Measurements from ENCODE around the gene PIK3C2G.

Gene PIK3C2G

DNA sequence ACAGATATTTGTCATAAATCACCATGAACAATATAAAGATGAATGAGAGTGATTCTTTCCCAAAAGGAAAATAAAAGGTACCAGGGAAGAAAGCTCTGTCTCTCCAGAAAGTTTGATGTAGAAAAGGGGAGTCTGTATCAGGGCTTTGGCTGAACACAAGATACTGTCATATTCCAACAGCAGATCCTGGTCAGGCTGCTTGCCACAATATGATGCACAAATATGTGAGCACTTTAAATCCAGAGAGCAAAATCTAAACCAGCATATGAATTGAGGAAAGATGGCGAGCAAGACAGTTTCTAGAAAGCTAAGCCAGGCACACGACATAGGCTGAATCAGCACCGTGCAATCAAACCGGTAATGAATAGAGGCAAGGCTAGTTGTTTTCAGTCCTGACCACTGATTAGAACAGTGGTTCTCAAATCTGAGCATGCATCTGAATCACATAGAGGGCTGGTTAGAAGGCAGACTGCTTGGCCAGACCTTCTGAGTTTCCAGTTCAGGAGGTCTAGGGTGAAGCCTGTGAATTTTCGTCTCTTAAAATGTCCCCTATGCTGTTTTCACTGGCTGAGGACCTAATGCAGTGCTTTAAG, 415.8 kb downstream of the PIK3C2G start:
- TF ChIP-seq, protein P1, sequence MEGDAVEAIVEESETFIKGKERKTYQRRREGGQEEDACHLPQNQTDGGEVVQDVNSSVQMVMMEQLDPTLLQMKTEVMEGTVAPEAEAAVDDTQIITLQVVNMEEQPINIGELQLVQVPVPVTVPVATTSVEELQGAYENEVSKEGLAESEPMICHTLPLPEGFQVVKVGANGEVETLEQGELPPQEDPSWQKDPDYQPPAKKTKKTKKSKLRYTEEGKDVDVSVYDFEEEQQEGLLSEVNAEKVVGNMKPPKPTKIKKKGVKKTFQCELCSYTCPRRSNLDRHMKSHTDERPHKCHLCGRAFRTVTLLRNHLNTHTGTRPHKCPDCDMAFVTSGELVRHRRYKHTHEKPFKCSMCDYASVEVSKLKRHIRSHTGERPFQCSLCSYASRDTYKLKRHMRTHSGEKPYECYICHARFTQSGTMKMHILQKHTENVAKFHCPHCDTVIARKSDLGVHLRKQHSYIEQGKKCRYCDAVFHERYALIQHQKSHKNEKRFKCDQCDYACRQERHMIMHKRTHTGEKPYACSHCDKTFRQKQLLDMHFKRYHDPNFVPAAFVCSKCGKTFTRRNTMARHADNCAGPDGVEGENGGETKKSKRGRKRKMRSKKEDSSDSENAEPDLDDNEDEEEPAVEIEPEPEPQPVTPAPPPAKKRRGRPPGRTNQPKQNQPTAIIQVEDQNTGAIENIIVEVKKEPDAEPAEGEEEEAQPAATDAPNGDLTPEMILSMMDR (IDR thresholded peaks at IDR 0.05) = no peak
- Histone ChIP-seq H3K36me3 (no peaks in the 10 kb centered on the region), H3K4me3 (ENCODE audit: low read depth in 1 of 2, low read length in 1 of 2) (no peak overlapping the region), H3K4me1 (ENCODE audit: control insufficient read depth in 1 of 2, insufficient read depth in 1 of 2, low read depth in 1 of 2, low read length in 1 of 2) (no peaks in the 10 kb centered on the region), H3K9me3 (no peaks in the 10 kb centered on the region), H3K27me3 (no peaks in the 10 kb centered on the region), H3K27ac (no peak overlapping the region)

DNA sequence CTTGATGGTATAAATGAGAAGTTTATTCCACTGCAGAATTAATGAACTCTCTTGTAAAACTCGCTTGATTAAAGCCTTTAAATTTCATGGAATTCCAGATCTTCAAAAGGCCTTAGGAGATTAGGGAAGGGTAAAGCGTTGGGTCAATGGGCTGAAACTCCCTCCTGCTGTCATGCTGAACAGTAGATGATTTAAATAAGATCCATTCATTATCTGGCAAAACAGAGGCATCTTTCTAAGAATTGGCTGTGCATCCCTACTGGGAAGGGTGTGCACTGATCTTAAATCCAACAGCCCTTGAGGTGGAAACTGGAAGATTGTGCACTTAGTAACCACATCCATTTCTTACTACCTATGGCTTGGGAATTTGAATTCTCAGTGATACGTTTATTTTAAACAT, 420.5 kb downstream of the PIK3C2G start:
- Histone ChIP-seq H3K4me3 (ENCODE audit: low read depth in 1 of 2, low read length in 1 of 2) (no peak overlapping the region), H3K27me3 (no peaks in the 10 kb centered on the region), H3K9me3 (no peaks in the 10 kb centered on the region), H3K27ac (no peak overlapping the region), H3K36me3 (no peaks in the 10 kb centered on the region), H3K4me1 (ENCODE audit: control insufficient read depth in 1 of 2, insufficient read depth in 1 of 2, low read depth in 1 of 2, low read length in 1 of 2) (no peaks in the 10 kb centered on the region)
- TF ChIP-seq, protein P1 (IDR thresholded peaks at IDR 0.05) = no peak

DNA sequence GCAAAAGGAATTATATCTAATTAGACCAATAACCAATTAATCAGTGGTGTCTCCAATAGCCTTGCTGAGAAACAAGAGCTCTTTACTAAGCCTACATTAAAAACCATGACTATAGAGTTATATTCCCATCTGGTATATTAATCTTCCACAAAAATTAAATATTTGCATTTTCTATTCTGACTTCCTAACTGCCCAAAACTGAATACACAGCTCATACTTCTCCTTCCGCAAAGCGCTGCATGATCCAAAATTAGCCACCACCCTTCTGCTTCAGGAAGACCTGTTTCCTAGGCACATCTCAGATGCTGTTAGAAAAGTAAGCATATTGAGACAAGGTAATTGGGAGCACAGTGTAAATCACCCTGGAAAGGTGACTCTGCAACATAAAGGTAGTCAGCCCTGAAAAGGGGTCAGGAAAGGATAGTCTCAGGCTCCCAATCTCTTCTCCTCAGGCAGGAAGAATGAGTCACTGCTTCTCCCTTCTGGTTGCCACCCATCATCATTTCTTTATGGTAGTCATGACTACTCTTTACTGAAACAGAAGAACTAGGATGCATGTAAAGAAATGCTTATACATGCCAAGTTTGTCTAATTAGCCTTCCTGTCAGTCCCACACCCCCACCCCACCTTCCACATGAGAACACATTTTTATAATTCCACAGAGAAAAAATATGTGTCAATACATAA, 422.2 kb downstream of the PIK3C2G start:
- H3K27me3 ChIP-seq = no peaks in the 10 kb centered on the region
- TF ChIP-seq, protein P1 (IDR thresholded peaks at IDR 0.05) = no peak
- no peak overlapping the region for H3K4me3 ChIP-seq (ENCODE audit: low read depth in 1 of 2, low read length in 1 of 2)
- no peak overlapping the region for H3K27ac ChIP-seq
- no peaks in the 10 kb centered on the region for H3K9me3 ChIP-seq
- no peaks in the 10 kb centered on the region for H3K36me3 ChIP-seq
- H3K4me1 ChIP-seq (ENCODE audit: control insufficient read depth in 1 of 2, insufficient read depth in 1 of 2, low read depth in 1 of 2, low read length in 1 of 2) = no peaks in the 10 kb centered on the region

DNA sequence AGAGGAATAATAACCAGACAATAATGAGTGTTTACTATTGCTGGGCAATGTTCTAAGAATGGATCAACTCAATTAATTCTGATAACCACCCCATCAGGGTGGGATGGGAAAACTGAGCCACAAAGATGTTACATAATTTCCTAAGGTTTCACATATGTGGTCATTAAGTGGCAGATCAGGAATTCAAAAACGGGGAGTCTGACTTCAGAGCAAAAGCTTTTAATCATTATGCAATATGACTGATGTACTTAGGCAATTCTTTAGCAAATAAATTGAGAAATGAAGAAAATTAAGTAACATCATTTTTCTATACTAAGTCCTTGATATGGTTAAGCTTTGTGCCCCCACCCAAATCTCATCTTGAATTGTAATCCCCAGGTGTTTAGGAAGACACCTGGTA, 423.1 kb downstream of the PIK3C2G start:
- TF ChIP-seq, protein P1 (IDR thresholded peaks at IDR 0.05) = no peak
- no peak overlapping the region for H3K4me3 ChIP-seq (ENCODE audit: low read depth in 1 of 2, low read length in 1 of 2)
- no peaks in the 10 kb centered on the region for H3K36me3 ChIP-seq
- no peaks in the 10 kb centered on the region for H3K9me3 ChIP-seq
- H3K27ac ChIP-seq = no peak overlapping the region
- no peaks in the 10 kb centered on the region for H3K4me1 ChIP-seq (ENCODE audit: control insufficient read depth in 1 of 2, insufficient read depth in 1 of 2, low read depth in 1 of 2, low read length in 1 of 2)
- H3K27me3 ChIP-seq = no peaks in the 10 kb centered on the region

DNA sequence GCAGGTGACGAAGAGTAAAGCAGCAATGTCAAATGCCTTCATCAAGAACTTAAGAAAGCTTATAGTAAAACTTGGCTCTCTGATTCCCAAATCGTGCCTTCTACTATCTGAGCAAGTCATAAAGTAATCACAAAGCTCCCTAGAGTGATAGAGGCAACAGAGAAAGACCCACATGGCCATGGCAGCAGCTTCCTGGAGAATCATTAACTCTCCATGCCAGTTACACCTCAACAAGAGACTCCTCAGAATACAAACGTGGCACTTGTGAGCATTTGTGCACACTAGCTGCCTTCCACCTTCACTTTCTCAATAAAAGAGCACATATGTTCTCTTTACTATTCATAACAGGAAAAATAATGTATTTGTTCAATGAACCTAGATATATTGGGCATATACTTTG, 428.5 kb downstream of the PIK3C2G start:
- H3K9me3 ChIP-seq = no peaks in the 10 kb centered on the region
- H3K4me3 ChIP-seq (ENCODE audit: low read depth in 1 of 2, low read length in 1 of 2) = no peak overlapping the region
- H3K27me3 ChIP-seq = no peaks in the 10 kb centered on the region
- no peak overlapping the region for H3K27ac ChIP-seq
- no peaks in the 10 kb centered on the region for H3K36me3 ChIP-seq
- H3K4me1 ChIP-seq (ENCODE audit: control insufficient read depth in 1 of 2, insufficient read depth in 1 of 2, low read depth in 1 of 2, low read length in 1 of 2) = no peaks in the 10 kb centered on the region
- TF ChIP-seq, protein P1 (IDR thresholded peaks at IDR 0.05) = no peak
